Stimulated activated CD4-positive, alpha-beta T cell treated with anti-CD3 and anti-CD28 coated beads, Interleukin-2, amount 100 ng/mL, for 48 hours (primary cell): ENCODE data around the gene TNS3.
"Not testable (repeated sequence)": the region's sequence is repeated elsewhere in the genome, so short reads cannot be mapped to it uniquely, and the experiment has no call there.

Source experiments
- DNase-seq, 2 donors: peaks; one replicate each; pipeline ENCODE4 v3.0.0-alpha.2; 2020

The TNS3 gene

DNA sequence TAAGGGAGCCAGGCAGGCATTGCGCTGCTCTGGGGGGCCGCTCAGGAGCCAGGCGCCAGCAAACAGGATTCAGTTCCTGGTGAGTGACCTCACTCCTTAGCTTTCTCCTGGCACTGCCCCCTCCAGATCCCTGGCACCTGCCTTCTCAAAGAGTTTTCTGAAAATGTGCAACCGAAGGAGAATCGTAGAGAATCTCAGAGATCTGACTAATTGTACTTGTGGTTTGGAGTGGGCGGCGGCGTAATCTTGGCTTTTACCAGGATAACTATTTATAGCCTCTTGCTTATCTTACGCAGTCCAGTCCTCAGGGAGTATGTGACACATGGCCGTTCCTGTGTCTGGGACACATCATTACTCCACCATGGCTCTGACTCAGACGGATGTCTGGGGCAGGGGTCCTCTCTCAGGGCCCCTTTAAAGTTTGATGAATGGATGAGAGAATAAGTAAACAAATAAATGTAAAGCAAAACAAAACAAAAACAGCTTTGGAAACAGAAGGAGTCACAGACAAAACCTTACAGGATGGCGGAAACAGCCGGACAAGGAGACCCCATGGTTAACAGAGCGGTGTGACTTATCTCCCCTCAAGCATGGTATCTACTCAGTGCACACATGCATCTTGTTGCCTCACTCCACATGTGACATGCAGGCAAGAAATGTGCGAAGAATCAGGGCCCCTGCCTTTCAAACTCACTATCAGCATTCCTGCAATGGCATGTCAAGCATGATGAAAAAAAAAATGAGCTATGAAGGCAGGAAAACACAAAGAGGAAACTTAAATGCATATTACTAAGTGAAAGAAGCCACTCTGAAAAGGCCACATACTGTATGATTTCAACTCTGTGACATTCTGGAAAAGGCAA lies 99.7 kb downstream of the TNS3 start:
- peak in 1 of 2 donors; percentile 10 for DNase-seq

DNA sequence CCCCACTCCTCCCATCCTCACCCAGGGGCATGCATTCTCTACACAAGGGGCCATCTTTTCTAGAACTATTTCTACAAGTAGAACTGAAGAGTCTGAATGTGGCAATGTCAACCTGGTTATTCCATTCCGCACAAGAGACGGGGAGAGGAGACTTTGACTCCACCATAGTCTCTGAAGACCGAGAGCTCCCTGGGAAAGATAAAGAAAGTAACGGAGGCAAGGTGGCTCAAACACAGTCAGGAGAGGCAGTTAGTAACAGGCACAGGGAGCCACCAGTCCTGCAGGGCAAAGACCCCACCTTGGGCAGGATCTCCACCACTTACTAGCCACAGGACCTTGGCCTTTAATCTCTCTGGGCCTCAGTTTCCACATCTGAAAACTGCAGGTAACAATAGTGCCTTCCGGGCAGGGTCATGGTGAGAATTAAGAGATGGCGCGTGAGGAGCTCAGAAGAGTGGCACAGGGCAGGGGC lies 100.3 kb downstream of the TNS3 start:
- no peak for DNase-seq

DNA sequence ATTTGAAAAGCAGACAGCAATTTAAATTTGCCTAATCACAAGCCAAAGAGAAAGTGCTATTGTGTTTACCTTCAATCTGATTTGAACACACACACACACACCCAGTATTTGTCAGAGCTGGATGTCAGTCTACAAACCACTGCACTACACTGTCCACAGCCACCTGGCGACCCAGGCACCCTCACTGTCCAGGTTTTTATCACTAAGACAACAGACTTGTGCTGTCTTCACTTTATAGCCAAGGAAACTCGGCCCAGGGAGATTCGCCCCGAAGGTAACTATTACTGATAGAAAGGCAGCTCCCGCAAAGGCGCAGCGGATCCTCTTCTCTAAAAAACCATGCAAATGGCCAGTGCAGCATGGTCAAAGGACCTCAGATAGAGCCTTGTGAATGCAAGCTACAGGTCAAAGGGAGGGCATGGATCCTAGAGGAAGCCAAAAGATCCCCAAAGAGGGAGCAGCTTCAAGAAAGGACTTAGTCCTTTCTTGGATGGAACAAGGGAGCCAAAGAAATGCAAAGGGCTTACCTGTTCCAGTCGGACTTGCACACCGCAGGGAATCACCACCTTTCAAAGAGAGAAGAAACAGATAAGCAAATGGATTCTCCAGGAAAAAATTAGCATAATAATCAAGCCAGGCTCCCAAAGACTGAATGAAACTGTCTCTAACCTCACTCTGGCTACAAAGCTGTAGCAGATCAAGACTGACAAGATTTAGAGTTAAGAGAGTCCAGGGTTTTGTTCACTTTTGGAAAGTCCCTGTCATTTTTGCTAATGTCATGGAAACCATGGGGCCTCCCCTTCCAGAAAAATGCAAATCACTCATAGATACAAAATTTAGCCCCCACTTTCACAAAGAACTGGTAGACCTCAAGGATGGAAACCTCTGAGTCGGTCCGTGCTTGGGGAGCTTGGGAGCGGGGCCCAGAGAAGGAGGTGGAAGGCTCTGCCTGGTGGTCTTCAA lies 101.1 kb downstream of the TNS3 start:
- DNase-seq, result no peak

DNA sequence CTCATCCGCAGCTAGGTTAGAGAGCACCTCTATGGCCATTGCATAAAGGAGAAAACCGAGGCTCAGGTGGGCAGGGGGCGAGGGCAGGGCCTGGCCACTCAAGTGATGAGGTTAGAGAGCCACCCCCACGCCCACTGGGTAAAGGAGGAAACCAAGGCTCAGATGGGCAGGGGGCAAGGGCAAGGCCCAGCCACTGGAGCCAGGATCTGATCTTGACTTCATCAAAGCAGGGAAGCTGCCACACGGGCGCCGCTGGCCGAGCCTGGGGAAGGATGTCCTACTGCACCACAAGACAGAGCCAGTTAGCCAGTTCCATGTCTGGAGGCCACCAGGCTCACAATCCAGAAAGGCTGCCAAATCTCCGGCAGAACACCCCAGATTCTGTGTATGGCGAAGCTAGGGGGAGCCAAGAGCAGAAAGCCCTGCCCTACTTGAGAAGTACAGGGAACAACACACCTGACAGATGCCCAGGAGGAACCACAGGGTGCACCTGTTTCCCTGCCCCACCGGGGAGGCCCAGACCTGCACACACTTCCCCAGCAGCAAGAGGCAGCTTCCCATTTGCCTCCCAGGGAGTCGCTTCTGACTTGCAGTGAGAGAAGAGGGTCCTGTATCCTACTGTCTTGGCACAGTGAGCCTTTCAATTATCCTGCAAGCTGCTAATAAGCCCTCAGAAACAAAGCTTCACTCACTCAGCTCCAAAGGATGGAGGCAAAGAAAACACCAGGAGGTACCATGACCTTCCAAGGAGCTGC lies 101.9 kb downstream of the TNS3 start:
- no peak for DNase-seq

DNA sequence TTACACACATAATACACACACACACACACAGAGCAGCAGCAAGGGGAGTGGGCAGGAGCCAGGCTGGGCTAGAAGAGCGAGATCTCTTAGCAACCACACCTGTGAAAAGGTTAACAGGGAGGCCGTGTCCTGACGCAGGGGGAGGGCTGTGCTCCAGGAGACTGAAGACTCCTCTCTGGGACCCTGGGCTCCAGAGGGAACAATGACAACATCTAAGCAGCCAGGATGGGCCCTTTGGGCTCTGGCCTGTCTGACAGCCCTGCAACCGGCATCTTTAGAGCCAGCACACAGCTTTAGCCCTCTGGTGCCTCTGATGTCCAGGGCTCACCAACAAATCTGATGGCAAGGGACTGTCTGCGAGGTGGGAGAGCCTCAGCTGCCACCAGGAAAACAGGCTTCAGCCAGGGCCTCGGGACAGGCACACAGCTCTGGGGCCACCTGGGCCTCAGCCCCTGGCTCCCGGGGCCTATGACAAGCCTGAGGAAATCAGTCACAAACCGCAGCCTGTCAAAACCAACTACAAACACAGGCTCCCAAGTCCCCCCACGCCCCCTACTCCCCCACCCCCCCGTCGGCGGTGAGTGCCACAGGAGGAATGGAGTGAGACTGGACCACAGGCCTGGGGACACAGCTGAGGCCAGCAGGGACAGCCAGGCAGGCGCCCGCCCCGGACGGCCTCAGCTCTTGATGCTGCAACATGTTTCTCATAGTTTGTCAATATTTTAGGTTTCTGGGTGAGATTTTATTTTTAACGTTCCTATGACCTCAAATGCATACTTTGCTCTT lies 102.8 kb downstream of the TNS3 start:
- DNase-seq, result no peak

DNA sequence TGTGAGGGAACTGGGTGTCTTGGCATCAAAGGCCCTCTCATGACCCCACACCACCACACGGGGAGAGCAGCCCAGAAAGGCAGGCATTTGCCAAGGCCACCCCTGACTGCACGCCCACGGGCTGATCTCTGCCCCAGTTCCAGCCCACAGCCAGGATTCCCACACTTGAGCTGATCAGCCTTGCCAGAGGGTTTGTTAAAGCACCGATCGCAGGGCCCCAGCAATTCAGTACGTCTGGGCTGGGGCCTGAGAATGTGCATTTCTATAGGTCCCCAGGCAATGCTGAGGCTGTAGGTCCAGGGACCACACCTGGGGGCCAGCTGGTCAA lies 103.9 kb downstream of the TNS3 start:
- DNase-seq, result no peak

DNA sequence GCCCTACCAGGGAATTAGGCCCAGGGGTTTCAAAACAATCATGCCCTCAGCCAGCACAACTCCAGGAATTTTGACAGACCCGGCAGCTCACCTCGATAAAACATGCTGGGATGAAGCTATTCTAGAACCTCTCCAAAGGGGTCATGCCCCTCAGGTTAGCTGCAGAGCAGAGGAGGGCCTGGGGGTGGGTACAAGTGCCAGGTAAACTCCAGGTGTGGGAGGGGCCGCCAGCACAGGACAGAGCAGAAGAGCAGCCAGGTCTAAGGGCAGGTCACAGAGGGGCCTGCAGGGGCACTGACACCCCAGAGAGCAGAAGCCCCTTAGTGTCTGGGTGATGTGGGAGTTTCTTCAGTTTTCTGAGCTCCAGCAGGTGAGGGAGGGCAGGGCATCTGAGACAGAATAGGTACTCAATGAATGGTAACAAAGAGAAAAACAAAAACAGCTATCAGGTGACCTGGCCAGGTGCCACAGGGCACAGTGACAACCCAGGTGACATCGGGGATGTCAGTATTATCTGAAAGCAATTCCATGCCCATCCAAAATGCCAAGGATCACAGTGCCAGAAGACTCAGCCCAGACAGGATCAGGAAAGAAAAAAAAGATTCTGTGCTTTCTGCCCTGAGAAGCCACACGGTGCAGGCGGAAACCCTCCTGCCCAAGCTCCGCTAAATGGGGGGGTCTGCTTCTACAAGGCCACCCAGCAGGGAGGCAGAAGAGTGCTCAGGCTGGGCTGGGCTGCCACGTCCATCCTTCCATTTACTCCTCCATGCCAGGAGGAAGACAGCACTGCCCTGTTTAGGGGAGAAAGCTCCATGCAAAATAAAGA lies 104.5 kb downstream of the TNS3 start:
- no peak for DNase-seq

DNA sequence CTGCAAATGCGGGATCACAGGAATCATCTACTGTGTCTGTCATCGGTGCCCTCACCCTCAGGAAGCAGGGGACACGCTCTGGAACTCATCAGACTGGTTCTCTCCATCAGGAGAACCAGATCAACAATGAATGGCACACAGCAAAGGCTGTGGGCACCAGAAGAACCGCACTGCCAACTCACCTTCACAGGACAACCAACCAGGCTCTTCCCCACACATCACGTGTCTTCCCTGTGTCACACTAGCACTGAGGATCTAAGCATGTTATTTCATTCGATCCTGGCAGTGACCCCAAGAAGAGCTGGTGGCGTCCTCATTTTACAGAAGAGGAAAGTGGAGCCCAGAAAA lies 106.1 kb downstream of the TNS3 start:
- no peak for DNase-seq

DNA sequence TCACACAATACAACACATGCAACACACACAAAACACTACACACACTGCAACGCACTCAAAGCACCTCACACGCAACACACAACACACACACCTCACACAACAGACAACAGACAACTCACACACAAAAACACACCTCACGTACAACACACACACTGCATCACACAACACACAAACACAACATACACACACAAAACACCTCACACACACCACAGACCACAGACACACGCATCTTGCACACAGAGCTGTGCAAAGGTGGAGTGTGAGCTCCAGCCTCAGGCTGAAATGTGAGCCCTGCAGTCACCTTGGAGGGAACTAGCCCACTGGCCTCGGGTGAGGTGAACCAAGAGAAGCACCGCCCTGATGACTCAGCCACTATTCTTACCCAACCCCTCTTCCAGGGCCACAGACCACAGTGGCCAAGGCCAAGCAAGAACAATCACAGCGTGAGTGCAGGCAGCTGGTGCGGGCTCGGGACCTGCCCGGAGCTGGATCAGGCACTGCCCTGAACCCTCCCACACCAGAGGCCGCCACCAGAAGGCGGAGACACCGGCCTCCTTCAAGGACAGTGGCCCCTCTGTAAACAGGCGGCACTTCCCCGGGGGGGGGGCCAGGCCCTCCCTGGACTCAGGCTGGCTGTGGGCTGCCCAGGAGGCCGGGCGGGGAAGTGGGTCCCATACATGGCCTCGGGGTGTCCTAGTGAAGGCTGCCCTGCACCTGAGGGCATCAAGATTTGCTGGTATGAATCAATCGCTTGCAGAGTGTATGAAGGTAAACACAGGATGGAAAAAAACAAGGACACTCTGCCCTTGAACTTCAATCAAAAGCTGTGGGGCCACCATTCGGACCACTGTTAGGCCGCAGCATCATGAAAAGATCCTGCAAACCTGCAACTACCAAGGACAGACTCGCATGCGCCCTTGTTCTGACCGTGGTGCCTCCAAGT lies 106.7 kb downstream of the TNS3 start:
- DNase-seq, result no peak

DNA sequence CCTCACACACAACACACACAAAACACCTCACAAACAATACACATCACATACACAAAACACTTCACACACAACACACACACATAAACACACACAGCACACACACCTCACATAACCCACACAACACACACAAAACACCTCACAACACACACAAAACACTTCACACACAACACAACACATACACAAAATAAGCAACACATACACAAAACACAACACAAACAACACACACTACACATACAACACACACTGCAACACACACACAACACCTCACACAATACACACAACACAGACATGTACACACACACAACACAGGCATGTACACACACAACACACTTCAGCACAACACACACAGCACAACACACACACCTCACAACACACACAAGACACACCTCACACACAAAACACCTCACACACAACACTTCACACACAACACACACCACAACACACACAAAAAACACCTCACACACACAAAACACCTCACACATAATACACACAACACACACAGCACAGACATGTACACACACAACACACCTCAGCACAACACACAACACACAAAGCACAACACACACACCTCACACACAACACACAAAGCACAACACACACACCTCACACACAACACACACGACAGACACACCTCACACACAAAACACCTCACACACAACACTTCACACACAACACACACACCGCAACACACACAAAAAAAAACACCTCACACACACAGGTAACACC lies 107.5 kb downstream of the TNS3 start:
- DNase-seq, result no peak

DNA sequence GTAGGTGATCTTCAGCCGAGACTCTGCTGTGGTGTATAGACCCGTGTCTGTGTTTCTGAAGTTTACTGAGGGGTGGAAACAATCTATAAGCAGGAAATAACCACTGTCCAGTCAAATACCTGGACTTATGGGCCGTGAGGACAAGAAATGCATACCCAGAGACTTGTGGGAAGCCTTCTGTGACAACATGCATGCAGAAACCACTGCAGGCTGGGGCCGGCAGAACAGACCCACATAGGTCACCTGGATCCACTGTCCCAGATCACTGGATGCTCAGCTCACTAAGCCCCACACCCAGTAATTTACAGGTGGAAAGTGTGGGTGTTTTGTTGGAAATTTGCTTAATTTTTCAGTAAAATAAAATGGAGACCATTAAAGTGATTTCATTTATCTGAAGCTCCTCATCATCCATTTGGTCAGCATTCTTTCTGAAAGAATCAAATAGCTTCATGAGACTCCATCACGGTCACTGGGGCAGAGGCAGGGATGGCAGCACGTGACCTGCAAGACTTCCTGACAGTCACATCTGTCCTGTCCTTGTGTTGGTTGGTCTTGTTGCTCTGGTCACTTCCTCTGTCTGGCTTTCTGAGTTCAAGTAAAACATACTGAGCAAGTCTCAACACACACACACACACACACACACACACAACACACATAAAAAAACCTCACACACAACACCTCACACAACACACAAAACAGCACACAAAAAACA lies 108.3 kb downstream of the TNS3 start:
- no peak for DNase-seq

DNA sequence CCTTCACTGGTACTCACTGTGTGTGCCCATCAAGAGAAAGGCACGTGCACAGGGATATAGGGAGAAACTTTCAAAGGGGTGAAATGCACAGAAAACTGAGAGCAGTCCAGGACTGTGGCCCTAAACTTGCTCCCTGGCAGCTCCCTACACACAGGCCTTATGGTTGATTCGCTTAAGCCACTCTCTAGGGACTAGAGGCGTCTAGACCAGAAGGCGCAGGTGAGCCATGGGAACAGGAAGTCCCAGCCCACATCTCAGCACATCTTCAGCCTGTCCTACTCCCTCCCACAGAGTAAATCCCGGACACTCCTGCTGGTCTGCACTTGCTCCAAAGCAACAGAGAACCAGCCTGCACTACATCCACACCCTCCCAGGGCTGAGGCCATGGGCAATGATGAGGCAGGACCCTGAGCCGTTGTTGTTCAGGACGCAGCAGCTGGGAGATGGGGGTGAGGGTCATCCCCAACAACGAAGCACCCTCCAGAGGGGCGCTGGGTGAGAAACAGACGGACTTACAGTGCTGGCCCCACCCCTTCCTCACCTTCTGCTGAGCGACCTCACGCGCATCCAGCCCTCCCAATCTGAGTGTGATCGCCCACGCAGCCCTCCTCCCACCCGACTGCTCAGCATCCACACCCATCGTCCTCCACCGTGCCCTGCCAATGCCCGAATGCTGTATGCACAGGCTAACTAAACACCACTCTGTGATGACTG lies 109.3 kb downstream of the TNS3 start:
- DNase-seq, result no peak

DNA sequence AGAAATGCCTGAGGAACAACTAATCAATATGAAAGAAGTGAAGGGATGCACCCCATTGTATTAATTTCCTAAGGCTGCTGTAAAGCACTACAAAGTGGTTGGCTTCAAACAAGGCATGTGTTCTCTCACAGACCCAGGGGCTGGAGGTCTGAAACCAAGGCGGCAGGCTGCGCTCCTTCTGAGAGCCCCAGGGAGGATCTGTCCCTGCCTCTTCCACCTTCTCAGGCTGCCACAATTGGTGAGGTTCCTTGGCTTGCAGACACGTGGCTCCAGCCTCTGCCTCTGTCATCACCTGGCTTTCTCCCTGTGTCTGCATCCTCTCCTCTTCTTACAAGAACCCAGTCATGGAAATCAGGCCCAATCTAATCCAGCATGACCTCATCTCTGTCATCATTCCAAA lies 110.1 kb downstream of the TNS3 start:
- DNase-seq, result no peak

DNA sequence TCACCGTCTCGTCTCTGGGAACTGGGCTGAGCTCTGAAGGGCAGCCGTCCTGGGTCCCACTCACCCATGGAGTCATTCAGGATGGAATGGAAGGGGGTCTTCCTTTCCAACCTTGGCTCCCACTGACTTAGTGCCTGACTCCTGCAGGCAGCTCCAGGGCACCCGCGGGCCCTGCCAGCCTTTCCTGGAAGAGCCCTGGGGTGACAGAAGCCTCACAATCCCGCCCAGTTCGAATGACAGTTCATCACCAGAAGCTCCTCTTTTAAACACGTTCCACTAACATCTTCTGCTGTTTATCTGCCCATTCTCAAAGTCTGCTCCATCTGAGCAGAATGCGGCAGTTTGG lies 110.6 kb downstream of the TNS3 start:
- no peak for DNase-seq

DNA sequence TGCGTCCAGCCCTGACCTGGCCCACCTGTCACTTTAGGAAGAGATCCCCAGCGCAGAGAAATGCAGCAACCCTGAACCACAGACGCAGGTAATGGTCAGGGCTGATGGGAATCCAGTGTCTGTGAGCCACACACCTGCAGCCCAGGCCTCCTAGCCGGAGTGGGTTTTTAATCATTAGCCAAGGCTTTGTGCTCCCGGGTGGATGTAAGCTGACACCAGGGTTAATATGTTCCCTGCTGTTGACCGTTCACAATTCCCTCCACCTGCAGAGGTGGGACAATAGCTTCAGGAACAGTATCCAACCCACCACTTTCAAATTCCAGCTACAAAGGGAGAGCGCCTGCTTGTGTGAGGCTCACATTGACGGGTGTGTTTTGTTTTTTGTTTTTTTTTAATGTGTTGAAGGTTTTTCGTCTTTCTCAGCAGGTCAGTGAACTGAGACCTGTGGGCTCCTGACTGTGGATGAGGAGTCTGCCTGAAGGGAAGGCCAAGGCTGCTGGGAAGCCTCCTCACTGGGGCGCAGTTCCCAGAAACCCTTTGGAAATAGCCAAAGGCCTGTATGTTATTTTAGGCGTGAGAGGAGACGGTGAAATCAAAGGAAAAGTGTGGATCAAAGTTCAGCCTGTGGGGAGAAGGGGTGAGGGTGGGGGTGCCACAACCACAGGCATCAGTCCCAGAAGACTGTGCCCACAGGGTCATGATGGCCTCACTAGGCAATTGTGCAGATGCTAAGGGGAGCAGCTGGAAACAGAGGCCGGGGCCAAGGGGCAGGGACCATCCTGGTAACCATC lies 111.1 kb downstream of the TNS3 start:
- DNase-seq, result no peak

DNA sequence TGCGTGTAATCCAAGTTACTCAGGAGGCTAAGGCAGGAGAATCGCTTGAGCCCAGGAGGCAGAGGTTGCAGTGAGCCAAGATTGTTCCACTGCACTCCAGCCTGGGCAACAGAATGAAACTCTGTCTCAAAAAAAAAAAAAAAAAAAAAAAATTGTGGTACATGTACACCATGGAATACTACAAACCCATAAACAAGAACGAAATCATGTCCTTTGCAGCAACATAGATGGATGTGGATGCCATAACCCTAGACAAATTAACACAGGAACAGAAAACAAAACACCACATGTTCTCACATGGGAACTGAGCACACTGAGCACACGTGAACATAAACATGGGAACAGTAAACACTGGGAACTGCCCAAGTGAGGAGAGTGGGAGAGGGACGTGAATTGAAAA lies 112.1 kb downstream of the TNS3 start:
- not testable (repeated sequence) for DNase-seq

DNA sequence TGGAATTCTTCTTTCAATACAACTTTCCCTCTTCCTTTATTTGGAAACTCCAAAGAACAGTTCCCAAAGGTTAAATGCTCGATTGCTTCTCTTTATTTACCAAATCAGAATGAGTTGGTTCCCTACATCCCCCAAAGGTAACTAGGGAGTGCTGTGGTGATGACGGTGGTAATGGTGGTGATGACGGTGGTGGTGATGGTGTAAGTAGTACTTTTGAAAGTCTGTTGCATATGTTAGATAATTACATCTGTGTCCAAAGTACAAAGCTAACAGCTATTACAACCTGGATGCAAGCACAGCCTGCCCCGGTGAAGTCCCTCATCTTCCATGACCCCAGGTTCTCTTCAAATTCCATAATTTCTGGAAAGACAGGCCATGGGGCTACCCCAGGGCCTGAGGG lies 115.1 kb downstream of the TNS3 start:
- no peak for DNase-seq

DNA sequence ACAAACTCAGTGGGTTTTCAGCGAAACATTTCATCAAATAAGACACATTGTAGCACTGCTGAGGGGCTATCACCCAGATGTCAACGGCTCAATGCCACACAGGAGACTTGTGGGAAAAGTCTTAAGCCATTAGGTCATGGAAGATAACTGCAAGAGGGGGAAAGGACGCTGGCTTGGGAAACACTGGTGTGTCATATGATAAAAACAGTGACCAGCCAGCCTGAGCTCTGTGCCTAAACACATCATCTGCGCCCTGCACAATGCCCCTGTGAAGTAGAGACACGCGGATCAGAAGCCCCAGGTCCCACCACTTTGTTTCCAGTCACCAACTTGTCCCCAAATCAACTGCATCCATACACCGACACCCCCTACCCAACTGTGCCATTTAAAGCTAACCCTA lies 116.7 kb downstream of the TNS3 start:
- DNase-seq, result no peak
